Peyer's patch (tissue), 4 donors: ENCODE measurements around the gene CPXM1. TPM values are rescaled to one million over a fixed set of nuclear protein-coding genes. Genes with fewer than 3 reads are reported as not detected.

Source experiments
- DNase-seq, 3 donors: peaks; one replicate each; pipeline ENCODE4 v3.0.0-alpha.2; 2017 to 2019
- H3K27ac ChIP-seq, 4 donors: fragments of 200-600 bp; sonication (generic); one replicate each; pipeline ENCODE4 v1.5.1; 2016 to 2019
- H3K27me3 ChIP-seq, 2 donors: fragments of 200-600 bp; sonication (generic); one replicate each; pipeline ENCODE4 v1.5.1; 2019
- H3K36me3 ChIP-seq, 3 donors: fragments of 200-600 bp; sonication (generic); one replicate each; pipeline ENCODE4 v1.5.1; 2016 to 2019
- H3K4me1 ChIP-seq, 4 donors: fragments of 200-600 bp; sonication (generic); one replicate each; pipeline ENCODE4 v1.5.1; 2016 to 2019
- H3K4me3 ChIP-seq, 4 donors: fragments of 200-600 bp; sonication (generic); 1 replicate in 3 of 4; 2 replicates in 1 of 4; pipeline ENCODE4 v1.5.1; 2016 to 2019; ENCODE audit warnings: mild to moderate bottlenecking in 1 of 4
- H3K9me3 ChIP-seq, 4 donors: fragments of 200-600 bp; sonication (generic); one replicate each; pipeline ENCODE4 v1.5.1; 2016 to 2019; ENCODE audit warnings: mild to moderate bottlenecking in 1 of 4
- POLR2A ChIP-seq, 2 donors: fragments of 450-650 bp; IDR thresholded peaks; one replicate each; pipeline ENCODE4 v1.5.1; 2017; ENCODE audit warnings: antibody characterized with exemption in 2 of 2, mild to moderate bottlenecking in 2 of 2, moderate library complexity in 2 of 2
- total RNA-seq, 4 donors: library from RNA; depleted of rRNA; stranded (reverse); fragments of >200 nt; gene quantifications; one replicate each; pipeline ENCODE4 v1.1.0, GENCODE V29; 2016
- TF ChIP-seq, protein P1 (sequence below), 6 experiments: fragments of 450-650 bp in 4 of 6; fragments of 200-600 bp in 2 of 6; sonication (generic) in 1 of 6; IDR thresholded peaks; one replicate each; pipeline ENCODE4 v1.5.1; 2017 to 2019; ENCODE audit warnings: antibody characterized with exemption in 6 of 6, mild to moderate bottlenecking in 3 of 6, moderate library complexity in 1 of 6

The CPXM1 gene
- total RNA-seq, 4 donors from 2014 or later = 1.1 to 2.5 (median 1.2) TPM; not detected in 1

DNA sequence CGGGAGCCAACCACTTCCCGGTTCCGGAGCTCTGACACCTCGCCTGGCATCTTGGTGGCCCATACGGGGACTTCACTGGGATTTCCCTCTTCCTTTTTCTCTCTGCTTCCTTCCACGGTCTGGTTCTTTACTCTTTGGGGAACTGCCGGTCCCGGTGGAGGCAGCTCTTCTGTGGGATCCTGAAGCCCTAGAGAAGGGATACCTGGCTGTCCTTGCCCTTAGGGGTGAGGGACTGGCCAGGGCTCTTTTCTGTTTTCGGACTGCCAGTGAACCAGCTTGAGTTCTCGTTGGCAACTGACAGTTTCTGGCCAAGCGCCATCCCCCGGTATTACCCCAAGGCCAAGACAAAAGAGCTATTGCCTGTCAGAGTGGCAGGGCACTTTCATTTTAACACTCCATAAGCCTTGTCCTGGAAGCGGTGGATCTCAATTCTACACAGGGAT is 880 bp upstream of the CPXM1 start:
- DNase-seq = no peak
- Histone ChIP-seq H3K4me3 (no peak overlapping the region), H3K36me3 (no peaks in the 10 kb centered on the region), H3K9me3 (no peaks in the 10 kb centered on the region), H3K27me3 (peaks cover 0 to 27% of the 10 kb centered on the region in 2 donors), H3K4me1 (peaks cover 0 to 17% (median 2%) of the 10 kb centered on the region in 4 donors), H3K27ac (no peak overlapping the region)
- TF ChIP-seq POLR2A (IDR thresholded peaks at IDR 0.05) = no peak
- TF ChIP-seq, protein P1, sequence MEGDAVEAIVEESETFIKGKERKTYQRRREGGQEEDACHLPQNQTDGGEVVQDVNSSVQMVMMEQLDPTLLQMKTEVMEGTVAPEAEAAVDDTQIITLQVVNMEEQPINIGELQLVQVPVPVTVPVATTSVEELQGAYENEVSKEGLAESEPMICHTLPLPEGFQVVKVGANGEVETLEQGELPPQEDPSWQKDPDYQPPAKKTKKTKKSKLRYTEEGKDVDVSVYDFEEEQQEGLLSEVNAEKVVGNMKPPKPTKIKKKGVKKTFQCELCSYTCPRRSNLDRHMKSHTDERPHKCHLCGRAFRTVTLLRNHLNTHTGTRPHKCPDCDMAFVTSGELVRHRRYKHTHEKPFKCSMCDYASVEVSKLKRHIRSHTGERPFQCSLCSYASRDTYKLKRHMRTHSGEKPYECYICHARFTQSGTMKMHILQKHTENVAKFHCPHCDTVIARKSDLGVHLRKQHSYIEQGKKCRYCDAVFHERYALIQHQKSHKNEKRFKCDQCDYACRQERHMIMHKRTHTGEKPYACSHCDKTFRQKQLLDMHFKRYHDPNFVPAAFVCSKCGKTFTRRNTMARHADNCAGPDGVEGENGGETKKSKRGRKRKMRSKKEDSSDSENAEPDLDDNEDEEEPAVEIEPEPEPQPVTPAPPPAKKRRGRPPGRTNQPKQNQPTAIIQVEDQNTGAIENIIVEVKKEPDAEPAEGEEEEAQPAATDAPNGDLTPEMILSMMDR (IDR thresholded peaks at IDR 0.05) = no peak

DNA sequence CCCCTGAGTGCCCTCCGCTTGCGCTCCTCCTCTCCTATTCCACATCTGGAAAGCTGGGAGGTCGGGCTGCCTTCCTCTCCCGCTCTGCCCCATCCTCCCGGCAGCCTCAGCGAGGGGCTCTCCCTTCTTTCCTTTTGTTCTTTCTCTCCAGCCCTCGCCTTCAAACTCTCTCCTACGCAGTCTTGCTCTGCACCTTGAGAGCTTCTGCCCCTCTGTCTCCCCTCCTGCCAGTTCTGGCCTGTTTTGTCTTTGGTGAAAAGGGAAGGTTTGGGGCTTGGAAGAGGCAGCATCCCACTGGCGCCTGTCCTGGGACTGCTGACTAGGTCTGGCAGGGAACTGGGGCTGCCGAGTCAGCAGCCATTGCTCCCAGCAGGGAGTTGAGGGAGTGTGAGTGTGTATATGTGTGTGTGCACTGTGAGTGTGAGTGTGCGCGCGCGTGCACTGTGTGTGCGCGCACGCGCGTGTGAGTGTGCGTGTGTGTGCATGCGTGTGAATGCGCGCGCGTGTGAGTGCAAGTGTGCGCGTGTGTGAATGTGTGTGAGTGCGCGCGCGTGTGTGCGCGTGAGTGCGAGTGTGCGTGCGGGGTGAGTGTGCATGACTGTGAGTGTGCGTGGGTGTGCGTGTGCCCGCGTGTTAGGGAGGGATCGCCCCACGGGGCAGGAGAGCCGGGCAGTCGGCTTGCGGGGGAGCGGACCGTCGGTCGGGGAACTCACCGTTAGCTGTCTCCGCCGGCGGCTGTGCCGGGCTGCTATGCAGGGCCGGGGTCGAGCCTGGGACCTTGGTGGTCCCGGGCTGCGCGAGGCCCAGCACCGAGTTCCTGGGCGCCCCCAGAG is 523 bp downstream of the CPXM1 start:
- no peak for DNase-seq
- no peak for TF ChIP-seq POLR2A (IDR thresholded peaks at IDR 0.05)
- TF ChIP-seq, protein P1 (IDR thresholded peaks at IDR 0.05) = no peak
- no peak overlapping the region for H3K27ac ChIP-seq
- no peaks in the 10 kb centered on the region for H3K9me3 ChIP-seq
- peak overlapping the region in 3 of 4 donors; percentile 9 to 38 (median 30) for H3K4me3 ChIP-seq
- H3K27me3 ChIP-seq = peaks cover 0 to 20% of the 10 kb centered on the region in 2 donors
- H3K4me1 ChIP-seq = peaks cover 0 to 17% (median 2%) of the 10 kb centered on the region in 4 donors
- H3K36me3 ChIP-seq = no peaks in the 10 kb centered on the region

DNA sequence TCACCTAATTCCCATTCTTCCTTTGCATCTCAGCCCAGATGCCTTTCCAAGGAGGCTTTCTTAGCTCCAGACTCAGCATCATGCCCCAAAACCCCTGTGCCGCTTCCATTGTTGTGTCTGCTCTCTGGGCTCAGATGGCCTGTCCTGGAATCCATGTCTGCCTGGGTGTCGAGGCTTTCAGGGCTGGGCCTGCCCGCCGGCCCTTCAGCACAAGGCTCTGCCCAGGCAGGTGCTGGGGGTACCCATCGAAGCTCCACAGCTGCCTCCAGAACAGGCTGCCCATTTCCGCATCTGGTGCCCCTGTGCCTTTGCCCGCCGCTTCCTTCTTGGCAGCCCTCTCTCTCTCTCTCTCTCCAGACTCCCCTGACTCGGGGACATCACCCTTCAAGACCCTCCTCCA is 1.2 kb downstream of the CPXM1 start:
- Histone ChIP-seq H3K4me3 (peak overlapping the region in 1 of 4 donors; percentile 38), H3K36me3 (no peaks in the 10 kb centered on the region), H3K9me3 (no peaks in the 10 kb centered on the region), H3K27ac (no peak overlapping the region), H3K4me1 (peaks cover 0 to 17% (median 2%) of the 10 kb centered on the region in 4 donors), H3K27me3 (peaks cover 0 to 17% of the 10 kb centered on the region in 2 donors)
- no peak for DNase-seq
- TF ChIP-seq POLR2A (IDR thresholded peaks at IDR 0.05) = no peak
- TF ChIP-seq, protein P1 (IDR thresholded peaks at IDR 0.05) = no peak

- peaks cover 0 to 17% of the 10 kb centered on the region in 2 donors for H3K27me3 ChIP-seq
- TF ChIP-seq POLR2A (IDR thresholded peaks at IDR 0.05) = no peak
- TF ChIP-seq, protein P1 (IDR thresholded peaks at IDR 0.05) = no peak
- H3K36me3 ChIP-seq = no peaks in the 10 kb centered on the region
- peaks cover 0 to 17% (median 2%) of the 10 kb centered on the region in 4 donors for H3K4me1 ChIP-seq
- H3K27ac ChIP-seq = no peak overlapping the region
- no peaks in the 10 kb centered on the region for H3K9me3 ChIP-seq
- DNase-seq = no peak
- H3K4me3 ChIP-seq = no peak overlapping the region
Measured at GRCh38 chr20:2798814-2799213, 1.6 kb downstream of the CPXM1 start.

- Histone ChIP-seq H3K4me3 (no peak overlapping the region), H3K27ac (no peak overlapping the region), H3K36me3 (no peaks in the 10 kb centered on the region), H3K9me3 (no peaks in the 10 kb centered on the region), H3K4me1 (peaks cover 0 to 17% (median 2%) of the 10 kb centered on the region in 4 donors), H3K27me3 (peaks cover 0 to 17% of the 10 kb centered on the region in 2 donors)
- DNase-seq = no peak
- TF ChIP-seq, protein P1 (IDR thresholded peaks at IDR 0.05) = no peak
- no peak for TF ChIP-seq POLR2A (IDR thresholded peaks at IDR 0.05)
Measured at GRCh38 chr20:2798095-2798805, 2.2 kb downstream of the CPXM1 start.
